Measurements from ENCODE around the gene CR1. TPM values are rescaled to one million over a fixed set of nuclear protein-coding genes. Genes with fewer than 3 reads are reported as not detected.
"Not testable (repeated sequence)": the region's sequence is repeated elsewhere in the genome, so short reads cannot be mapped to it uniquely, and the experiment has no call there.

CR1 gene
- total RNA-seq, 1 donor from 2014 or later, result 1.5 TPM

DNA sequence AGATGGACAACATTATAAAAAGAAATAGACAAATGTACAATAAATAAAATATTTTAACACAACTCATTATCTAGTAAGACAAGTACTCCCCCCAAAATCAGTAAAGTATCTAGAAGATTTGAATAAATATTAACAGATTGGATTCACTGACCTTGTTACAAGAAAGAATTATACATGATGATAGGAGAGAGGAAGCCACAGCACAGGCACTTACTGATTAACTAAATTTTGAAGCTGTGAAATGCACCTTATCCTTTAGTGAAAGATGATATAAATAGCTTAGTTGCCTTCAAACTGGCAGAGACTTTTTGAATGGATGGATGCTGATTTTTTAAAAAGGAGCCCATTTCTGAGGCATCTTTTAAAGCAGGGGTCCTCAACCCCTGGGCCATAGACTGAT, 8.5 kb downstream of the CR1 start:
- no peak for DNase-seq

DNA sequence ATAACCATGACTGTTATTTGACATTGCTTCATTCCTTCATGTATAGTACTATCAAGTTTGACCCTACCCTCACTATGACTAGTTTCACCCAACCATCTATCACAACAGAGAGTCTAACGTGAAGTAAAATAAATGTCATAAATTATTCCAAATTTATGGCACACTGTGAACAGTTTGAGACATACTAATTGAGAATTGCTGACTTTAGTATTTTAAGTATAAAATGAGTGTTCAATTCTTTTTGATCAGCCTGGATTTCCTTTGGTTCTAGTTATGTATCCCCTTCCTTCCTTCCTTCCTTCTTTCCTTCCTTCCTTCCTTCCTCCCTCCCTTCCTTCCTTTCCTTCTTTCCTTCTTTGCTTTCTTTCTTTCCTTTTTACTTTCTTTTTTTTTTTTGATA, 14.5 kb downstream of the CR1 start:
- DNase-seq, result no peak

GRCh38 chr1:207514890-207515289, 18.9 kb downstream of the CR1 start:
- DNase-seq, result no peak

DNA sequence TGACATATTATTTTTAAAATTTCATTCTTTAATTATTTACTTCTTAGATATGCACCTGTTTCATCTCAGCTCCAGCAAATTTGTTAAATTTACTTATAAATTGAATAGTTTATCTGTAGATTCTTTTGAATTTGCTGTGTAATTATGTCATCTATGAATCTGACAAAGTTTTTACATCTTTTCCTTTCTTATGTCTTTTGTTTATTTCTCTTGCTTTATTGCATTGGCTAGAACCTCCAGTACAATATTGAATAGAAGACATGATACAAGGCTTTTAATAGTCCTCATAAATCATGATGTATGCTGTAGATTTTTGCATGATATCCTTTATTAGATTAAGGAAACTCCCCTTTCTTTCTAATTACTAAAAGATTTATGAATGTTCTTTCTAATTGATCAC, 20.8 kb downstream of the CR1 start:
- no peak for DNase-seq

DNA sequence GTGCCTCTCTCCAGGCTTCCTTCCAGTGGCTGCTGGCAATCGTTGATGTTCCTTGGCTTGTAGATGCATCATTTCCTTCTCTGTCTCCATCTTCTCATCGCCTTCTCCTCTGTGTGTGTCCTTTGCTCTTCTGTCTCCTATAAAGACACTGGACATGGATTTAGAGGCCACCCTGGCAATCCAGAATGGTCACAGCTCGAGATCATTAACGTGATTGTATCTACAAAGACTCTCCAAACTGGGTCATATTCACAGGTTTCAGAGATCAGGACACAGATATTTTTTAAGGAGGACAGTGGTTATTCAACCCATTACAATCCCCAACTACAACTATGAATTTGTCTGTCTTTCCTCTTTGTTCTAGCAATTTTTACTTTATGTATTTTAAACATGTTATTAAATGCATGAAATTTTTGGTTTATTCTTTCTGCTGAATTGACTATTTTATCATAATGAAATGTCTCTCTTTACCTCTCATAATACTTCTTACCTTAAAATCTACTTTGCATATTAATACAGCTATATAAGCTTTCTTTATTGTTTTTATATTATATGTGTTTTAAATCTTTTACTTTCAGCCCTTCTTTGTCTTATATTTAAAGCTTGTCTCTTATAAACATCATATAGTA, 22.8 kb downstream of the CR1 start:
- no peak for DNase-seq

DNA sequence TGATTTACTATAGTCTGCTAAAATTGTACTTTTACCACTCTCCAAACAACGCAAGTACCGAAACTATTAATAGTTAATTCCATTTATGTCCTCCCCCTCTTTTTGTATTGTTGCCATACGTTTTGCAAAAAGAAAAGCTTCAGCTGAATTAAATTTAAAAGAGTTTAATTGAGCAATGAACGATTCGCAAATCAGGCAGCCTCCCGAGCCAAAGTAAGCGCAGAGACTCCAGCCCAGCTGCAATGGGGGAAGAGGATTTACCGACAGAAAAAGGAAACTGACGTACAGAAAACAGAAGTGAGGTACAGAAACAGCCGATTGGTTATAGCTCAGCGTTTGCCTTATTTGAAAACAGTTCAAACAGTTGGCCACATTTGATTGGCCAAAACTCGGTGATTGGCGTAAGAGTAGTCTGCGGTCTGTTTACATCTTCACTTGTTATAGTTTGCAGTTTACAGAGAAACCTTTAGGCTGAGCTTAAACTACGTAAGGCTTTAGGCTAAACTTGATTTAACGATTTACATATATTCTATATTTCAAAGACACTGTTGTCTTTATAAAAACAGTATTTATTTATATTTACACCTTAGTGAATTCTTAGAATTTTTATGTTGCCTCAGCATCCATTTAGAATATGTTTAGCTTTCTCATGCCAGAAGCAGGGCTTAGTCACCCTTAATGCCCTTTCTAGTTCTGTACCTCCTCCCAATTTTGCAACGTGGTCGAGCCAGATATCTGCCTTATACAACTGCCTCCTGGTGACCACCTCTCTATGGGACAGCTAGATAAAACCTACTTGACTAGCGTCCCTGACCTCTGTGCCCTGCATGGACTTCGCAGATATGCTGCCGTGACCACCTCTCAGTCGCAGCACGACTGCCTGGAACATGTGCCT, 23.8 kb downstream of the CR1 start:
- peak; percentile 13 for DNase-seq

GRCh38 chr1:207520400-207521345, 24.7 kb downstream of the CR1 start:
- DNase-seq, result not testable (repeated sequence)

DNA sequence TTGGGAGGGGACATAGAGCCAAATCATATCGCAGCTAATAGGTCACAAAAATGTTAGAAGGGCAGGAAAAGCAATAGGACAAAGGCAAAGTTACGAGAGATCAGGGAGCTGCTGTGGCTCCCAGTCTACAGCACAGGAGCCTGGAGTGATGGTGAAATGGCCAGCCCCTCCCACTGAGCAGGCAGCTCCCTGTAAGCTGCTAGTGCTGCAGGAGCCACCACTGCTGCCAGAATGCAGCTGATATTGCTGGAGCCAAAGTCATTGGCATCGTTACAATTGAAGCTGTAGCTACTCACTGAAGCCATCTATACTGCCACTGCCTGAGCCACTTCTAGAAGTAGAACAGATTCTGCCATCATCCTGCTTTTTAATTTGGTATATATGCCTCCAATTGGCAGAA, 29.3 kb downstream of the CR1 start:
- not testable (repeated sequence) for DNase-seq

DNA sequence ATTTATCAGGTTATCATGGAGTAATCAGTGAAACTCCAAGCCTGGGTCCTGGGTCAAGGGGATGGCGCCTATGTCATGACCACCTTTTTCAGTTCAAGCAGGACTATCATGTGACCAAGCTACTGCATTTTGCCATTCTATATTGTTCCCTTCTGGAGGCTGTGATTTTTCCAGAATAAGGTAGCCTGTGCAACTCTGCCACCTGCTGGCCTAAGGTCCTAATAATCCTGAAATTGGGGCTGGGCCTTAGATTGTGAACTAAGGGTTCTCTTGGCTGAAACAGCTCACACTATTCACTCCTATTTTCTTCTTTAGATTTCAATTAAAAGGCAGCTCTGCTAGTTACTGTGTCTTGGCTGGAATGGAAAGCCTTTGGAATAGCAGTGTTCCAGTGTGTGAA, 32.4 kb downstream of the CR1 start:
- not testable (repeated sequence) for DNase-seq

DNA sequence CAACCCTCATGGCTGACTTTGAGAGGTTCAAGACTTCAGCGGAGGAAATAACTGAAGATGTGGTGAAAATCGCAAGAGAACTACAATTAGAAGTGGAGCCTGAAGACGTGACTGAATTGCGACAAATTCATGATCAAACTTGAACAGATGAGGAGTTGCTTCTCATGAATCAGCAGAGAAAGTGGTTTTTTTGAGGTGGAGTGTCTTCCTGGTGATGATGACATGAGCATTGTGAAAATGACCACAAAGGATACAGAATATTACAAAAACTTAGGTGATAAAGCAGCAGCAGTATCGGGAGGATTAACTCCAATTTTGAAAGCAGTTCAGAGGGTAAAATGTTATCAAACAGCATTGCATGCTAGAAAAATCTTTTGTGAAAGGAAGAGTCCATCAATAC, 40.3 kb downstream of the CR1 start:
- DNase-seq, result not testable (repeated sequence)

GRCh38 chr1:207546677-207547357, 50.9 kb downstream of the CR1 start:
- not testable (repeated sequence) for DNase-seq

DNA sequence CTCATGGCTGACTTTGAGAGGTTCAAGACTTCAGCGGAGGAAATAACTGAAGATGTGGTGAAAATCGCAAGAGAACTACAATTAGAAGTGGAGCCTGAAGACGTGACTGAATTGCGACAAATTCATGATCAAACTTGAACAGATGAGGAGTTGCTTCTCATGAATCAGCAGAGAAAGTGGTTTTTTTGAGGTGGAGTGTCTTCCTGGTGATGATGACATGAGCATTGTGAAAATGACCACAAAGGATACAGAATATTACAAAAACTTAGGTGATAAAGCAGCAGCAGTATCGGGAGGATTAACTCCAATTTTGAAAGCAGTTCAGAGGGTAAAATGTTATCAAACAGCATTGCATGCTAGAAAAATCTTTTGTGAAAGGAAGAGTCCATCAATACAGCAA, 58.9 kb downstream of the CR1 start:
- not testable (repeated sequence) for DNase-seq

GRCh38 chr1:207565546-207566468, 69.8 kb downstream of the CR1 start:
- peak; percentile 21 for DNase-seq

GRCh38 chr1:207571926-207572325, 76.0 kb downstream of the CR1 start:
- DNase-seq, result not testable (repeated sequence)

DNA sequence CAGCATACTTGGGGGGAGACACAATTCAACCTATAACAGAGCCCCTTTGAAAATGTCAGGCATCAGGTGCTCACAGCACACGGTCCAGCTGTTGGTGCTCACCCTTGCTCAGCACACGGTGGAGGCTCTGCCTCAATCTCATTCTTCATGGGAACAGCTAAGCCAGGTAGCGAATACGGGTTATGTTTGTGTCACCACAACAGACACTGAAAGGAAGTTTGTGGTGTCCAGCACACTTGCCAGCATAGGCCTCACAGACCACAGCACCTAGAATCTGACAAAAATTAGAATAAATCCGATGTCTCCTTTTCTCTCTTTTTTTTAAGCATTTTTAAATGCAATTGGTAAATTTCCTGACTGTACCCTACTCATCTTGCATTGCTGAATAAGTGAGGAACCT, 77.1 kb downstream of the CR1 start:
- not testable (repeated sequence) for DNase-seq

GRCh38 chr1:207575381-207575780, 79.4 kb downstream of the CR1 start:
- DNase-seq, result not testable (repeated sequence)

- no peak for DNase-seq
Observed at GRCh38 chr1:207578796-207579435, 83.0 kb downstream of the CR1 start.

DNA sequence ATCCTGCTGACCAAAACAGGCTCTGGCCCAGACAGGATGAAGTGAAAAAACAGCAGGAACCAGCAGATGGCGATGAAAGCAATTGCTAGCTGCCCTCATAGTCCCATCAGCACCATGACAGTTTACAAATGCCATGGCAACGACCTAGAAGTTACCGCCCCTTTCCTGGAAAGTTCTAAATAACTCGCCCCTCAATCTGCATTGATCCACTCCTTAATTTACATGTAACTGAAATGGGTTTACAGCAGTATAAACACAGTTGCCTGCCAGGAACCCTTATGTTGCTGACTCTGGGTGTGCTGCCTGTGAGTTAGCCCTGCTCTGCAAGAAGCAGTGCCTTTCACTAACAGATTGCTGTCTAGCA, 83.5 kb downstream of the CR1 start:
- DNase-seq, result peak; percentile 42

- DNase-seq, result no peak
Observed at GRCh38 chr1:207581496-207582153, 85.7 kb downstream of the CR1 start.

- DNase-seq, result not testable (repeated sequence)
Observed at GRCh38 chr1:207589506-207589905, 93.5 kb downstream of the CR1 start.

All from tongue (tissue), 2 donors.